ENCODE data around the gene PFN3. TPM values are rescaled to one million over a fixed set of nuclear protein-coding genes. Genes with fewer than 3 reads are reported as not detected.

PFN3 gene
- total and polyA plus RNA-seq, 2 of the 13 experiments (the other 11 are each of a cell fraction or from before 2014, with no cell fraction given) = not detected

- TF ChIP-seq ZNF326 (CRISPR knock-in tag; IDR thresholded peaks at IDR 0.05; ENCODE audit: borderline replicate concordance) = no peak
- 0 out of 2 replicates have a peak, but pooled peaks have one; percentile 1 for TF ChIP-seq SNAI1 (CRISPR knock-in tag; IDR thresholded peaks at IDR 0.05; ENCODE audit: borderline replicate concordance)
- 0 out of 2 replicates have a peak, but pooled peaks have one; percentile 26 for TF ChIP-seq ZNF605 (CRISPR knock-in tag; IDR thresholded peaks at IDR 0.05)
- 0 out of 2 replicates have a peak, but pooled peaks have one; percentile 17 for TF ChIP-seq MEF2D (CRISPR knock-in tag; IDR thresholded peaks at IDR 0.05)
- TF ChIP-seq ZSCAN31 (CRISPR knock-in tag; IDR thresholded peaks at IDR 0.05; ENCODE audit: low read depth) = no peak
Observed at GRCh38 chr5:177350776-177351391, 49.6 kb downstream of the PFN3 start (continued).

Other genes starting within 250 kb of the PFN3 start
- gene RAB24, start 96.9 kb downstream of the PFN3 start, total RNA-seq (2016; rRNA removed; fragmentation: Illumina TruSeq; extraction: Trizol) = 15.4 and 22.9 TPM in 2 replicates
- gene RAB24, start 96.9 kb downstream of the PFN3 start, polyA plus RNA-seq (2011; rRNA removed) = 63.7 and 74.5 TPM in 2 replicates
- 239 and 271 TPM in 2 replicates for gene PRELID1, start 96.9 kb downstream of the PFN3 start, total RNA-seq (2016; rRNA removed; fragmentation: Illumina TruSeq; extraction: Trizol)
- gene PRELID1, start 96.9 kb downstream of the PFN3 start, polyA plus RNA-seq (2011; rRNA removed) = 228 and 250 TPM in 2 replicates
- 9.9 and 12.8 TPM in 2 replicates for gene MXD3, start 88.8 kb downstream of the PFN3 start, total RNA-seq (2016; rRNA removed; fragmentation: Illumina TruSeq; extraction: Trizol)
- 10.5 and 11.2 TPM in 2 replicates for gene MXD3, start 88.8 kb downstream of the PFN3 start, polyA plus RNA-seq (2011; rRNA removed)
- 94.5 and 191 TPM in 2 replicates for gene LMAN2, start 49.0 kb downstream of the PFN3 start, total RNA-seq (2016; rRNA removed; fragmentation: Illumina TruSeq; extraction: Trizol)
- 193 and 197 TPM in 2 replicates for gene LMAN2, start 49.0 kb downstream of the PFN3 start, polyA plus RNA-seq (2011; rRNA removed)
- gene RGS14, start 42.7 kb downstream of the PFN3 start, total RNA-seq (2016; rRNA removed; fragmentation: Illumina TruSeq; extraction: Trizol) = 10.7 and 11.1 TPM in 2 replicates
- 17.2 and 27.9 TPM in 2 replicates for gene RGS14, start 42.7 kb downstream of the PFN3 start, polyA plus RNA-seq (2011; rRNA removed)
- 0.20 TPM in 1 of 2 replicates, not detected in the other for gene SLC34A1, start 16.2 kb downstream of the PFN3 start, total RNA-seq (2016; rRNA removed; fragmentation: Illumina TruSeq; extraction: Trizol)
- gene SLC34A1, start 16.2 kb downstream of the PFN3 start, polyA plus RNA-seq (2011; rRNA removed) = 0.03 TPM in 2 replicates
- gene F12, start 8.9 kb upstream of the PFN3 start, total RNA-seq (2016; rRNA removed; fragmentation: Illumina TruSeq; extraction: Trizol) = 1.3 and 3.0 TPM in 2 replicates
- 2.5 and 3.1 TPM in 2 replicates for gene F12, start 8.9 kb upstream of the PFN3 start, polyA plus RNA-seq (2011; rRNA removed)
- gene GRK6, start 26.0 kb upstream of the PFN3 start, total RNA-seq (2016; rRNA removed; fragmentation: Illumina TruSeq; extraction: Trizol) = 16.1 and 19.9 TPM in 2 replicates
- 13.2 and 17.4 TPM in 2 replicates for gene GRK6, start 26.0 kb upstream of the PFN3 start, polyA plus RNA-seq (2011; rRNA removed)
- 3.9 and 5.0 TPM in 2 replicates for gene PRR7, start 46.2 kb upstream of the PFN3 start, total RNA-seq (2016; rRNA removed; fragmentation: Illumina TruSeq; extraction: Trizol)
- gene PRR7, start 46.2 kb upstream of the PFN3 start, polyA plus RNA-seq (2011; rRNA removed) = 4.8 and 6.7 TPM in 2 replicates
- 15.7 and 37.3 TPM in 2 replicates for gene DBN1, start 73.0 kb upstream of the PFN3 start, total RNA-seq (2016; rRNA removed; fragmentation: Illumina TruSeq; extraction: Trizol)
- gene DBN1, start 73.0 kb upstream of the PFN3 start, polyA plus RNA-seq (2011; rRNA removed) = 27.0 and 30.9 TPM in 2 replicates
- 17.7 and 21.1 TPM in 2 replicates for gene PDLIM7, start 96.9 kb upstream of the PFN3 start, total RNA-seq (2016; rRNA removed; fragmentation: Illumina TruSeq; extraction: Trizol)
- 31.3 and 38.4 TPM in 2 replicates for gene PDLIM7, start 96.9 kb upstream of the PFN3 start, polyA plus RNA-seq (2011; rRNA removed)
- gene DOK3, start 109.2 kb upstream of the PFN3 start, total RNA-seq (2016; rRNA removed; fragmentation: Illumina TruSeq; extraction: Trizol) = 0.48 and 1.4 TPM in 2 replicates
- gene DOK3, start 109.2 kb upstream of the PFN3 start, polyA plus RNA-seq (2011; rRNA removed) = 1.5 and 1.7 TPM in 2 replicates
- gene DDX41, start 116.3 kb upstream of the PFN3 start, total RNA-seq (2016; rRNA removed; fragmentation: Illumina TruSeq; extraction: Trizol) = 62.8 and 83.0 TPM in 2 replicates
- gene DDX41, start 116.3 kb upstream of the PFN3 start, polyA plus RNA-seq (2011; rRNA removed) = 99.5 and 105 TPM in 2 replicates
- gene FAM193B, start 153.9 kb upstream of the PFN3 start, total RNA-seq (2016; rRNA removed; fragmentation: Illumina TruSeq; extraction: Trizol) = 6.4 and 21.2 TPM in 2 replicates
- 40.9 and 42.5 TPM in 2 replicates for gene FAM193B, start 153.9 kb upstream of the PFN3 start, polyA plus RNA-seq (2011; rRNA removed)
- gene TMED9, start 191.5 kb upstream of the PFN3 start, total RNA-seq (2016; rRNA removed; fragmentation: Illumina TruSeq; extraction: Trizol) = 92.1 and 161 TPM in 2 replicates
- gene TMED9, start 191.5 kb upstream of the PFN3 start, polyA plus RNA-seq (2011; rRNA removed) = 336 and 350 TPM in 2 replicates
- gene B4GALT7, start 199.5 kb upstream of the PFN3 start, total RNA-seq (2016; rRNA removed; fragmentation: Illumina TruSeq; extraction: Trizol) = 12.7 and 20.5 TPM in 2 replicates
- gene B4GALT7, start 199.5 kb upstream of the PFN3 start, polyA plus RNA-seq (2011; rRNA removed) = 16.4 and 22.3 TPM in 2 replicates

Data from HepG2 (cell line).